Uterus (tissue), 2 donors: Measurements from ENCODE around the gene RTP4.

ENCODE experiments used
- CTCF ChIP-seq, 4 experiments: fragments of 200-600 bp in 2 of 4; fragments of 450-650 bp in 2 of 4; sonication (generic) in 2 of 4; IDR thresholded peaks; one replicate each; pipeline ENCODE4 v1.5.1; 2016 to 2019; ENCODE audit warnings: antibody characterized with exemption in 4 of 4, mild to moderate bottlenecking in 2 of 4, moderate library complexity in 1 of 4
- POLR2A ChIP-seq, 2 donors: fragments of 450-650 bp; IDR thresholded peaks; one replicate each; pipeline ENCODE4 v1.6.1; 2016; ENCODE audit warnings: antibody characterized with exemption in 2 of 2, mild to moderate bottlenecking in 1 of 2, moderate library complexity in 1 of 2

DNA sequence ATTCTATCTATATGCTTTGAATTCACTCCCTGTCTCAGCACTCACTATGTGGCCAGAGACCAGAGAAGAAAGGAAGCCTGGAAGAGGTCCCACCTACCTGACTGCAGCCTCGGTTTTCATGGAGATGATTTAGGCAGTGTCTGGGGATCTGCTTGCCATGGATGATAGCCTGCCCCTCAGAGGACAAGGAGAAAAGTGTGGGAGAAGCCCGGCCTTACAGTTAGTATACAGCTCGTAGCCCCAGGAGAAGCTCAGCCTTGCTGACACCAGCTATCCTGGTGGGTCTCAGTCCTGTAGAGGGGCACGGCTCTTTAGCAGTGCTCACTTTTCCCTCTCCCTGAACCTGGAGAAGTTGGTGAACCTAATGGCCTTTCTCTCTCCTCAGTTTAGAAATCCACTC, 25.9 kb upstream of the RTP4 start:
- TF ChIP-seq CTCF (IDR thresholded peaks at IDR 0.05) (no peak), POLR2A (IDR thresholded peaks at IDR 0.05) (no peak)
